GM18909 (cell line): ENCODE data around the gene FAM170B.

ENCODE experiments used
- ATAC-seq: cut with Tn5 transposase; IDR thresholded peaks from one replicate; pipeline ENCODE4 v1.9.1; 2021; ENCODE audit warnings: mild to moderate bottlenecking; ENCODE audit not compliant: unreplicated experiment, poor library complexity

Gene FAM170B

DNA sequence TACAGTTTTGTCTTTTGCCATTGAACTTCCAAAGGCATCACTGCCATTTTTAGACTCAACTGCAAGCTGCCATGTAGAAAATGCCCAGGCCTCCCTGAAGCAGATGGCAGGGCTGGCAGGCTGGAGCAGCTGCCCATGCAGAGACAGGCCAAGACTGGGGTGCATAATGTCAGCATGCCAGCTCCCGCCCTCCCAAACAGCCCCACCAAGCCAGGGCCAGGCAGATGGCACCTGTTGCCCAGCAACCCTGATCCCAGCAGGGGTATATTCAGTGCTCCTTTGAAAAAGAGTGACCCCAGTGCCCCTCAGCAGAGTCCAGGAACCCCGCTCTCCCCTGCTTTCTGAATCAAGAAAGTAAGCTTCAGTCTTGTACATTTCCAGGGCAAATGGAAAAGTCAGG, 51.1 kb downstream of the FAM170B start:
- ATAC-seq, result no peak

DNA sequence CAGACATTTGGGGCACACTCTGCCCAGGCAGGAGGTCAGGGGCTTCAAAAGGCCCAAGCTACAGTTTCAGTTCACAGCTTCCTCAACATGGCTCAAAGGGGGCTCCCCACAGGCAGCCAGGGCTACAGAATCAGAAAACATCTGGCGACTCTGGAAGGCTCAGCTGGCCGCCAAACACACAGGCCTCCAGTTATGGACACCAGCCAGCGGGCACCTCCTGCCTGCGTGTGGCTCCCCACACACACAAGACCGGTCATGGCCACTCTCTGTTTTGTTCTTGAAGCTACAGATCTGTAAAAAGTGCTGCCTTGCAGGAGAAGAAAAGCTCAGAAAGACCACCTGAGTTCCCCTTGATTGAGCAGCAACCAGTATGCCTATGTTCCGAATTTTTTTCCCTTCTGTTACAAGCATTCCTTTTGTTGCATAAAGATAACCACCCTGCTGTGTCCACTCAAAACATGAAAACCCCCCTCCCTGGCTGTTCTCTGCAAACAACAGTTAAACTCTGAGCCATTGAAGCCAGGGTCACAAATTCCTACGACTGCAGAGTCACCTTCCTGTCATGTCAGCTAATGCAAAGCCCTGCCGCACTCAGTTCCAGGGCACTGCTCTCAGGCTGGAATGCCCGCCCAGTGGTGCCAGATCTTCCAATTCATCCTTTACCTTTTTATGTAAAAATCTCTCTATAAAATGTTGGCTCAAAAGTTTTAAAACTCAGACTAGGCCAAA, 52.1 kb downstream of the FAM170B start:
- no peak for ATAC-seq
